Transverse colon (tissue), 4 donors: ENCODE results near the gene VWA7.

Source experiments
- EP300 ChIP-seq: sonication (generic); formaldehyde crosslinking; IDR thresholded peaks from one replicate; pipeline ENCODE4 v1.6.1; 2017; ENCODE audit warnings: antibody characterized with exemption, low read depth
- POLR2A ChIP-seq: fragments of 450-650 bp; IDR thresholded peaks from one replicate; pipeline ENCODE4 v1.6.1; 2016; ENCODE audit warnings: antibody characterized with exemption, mild to moderate bottlenecking, moderate library complexity
- POLR2AphosphoS5 ChIP-seq, 3 donors: sonication (generic); formaldehyde crosslinking; IDR thresholded peaks; one replicate each; pipeline ENCODE4 v1.6.1; 2016; ENCODE audit warnings: antibody characterized with exemption in 3 of 3
- TF ChIP-seq, protein P1 (sequence below), 5 experiments: fragments of 200-600 bp in 3 of 5; fragments of 450-650 bp in 2 of 5; sonication (generic) in 3 of 5; IDR thresholded peaks; 1 replicate in 2 of 5; 2 replicates in 3 of 5; pipeline ENCODE4 v1.5.1; 2016 to 2017; ENCODE audit warnings: antibody characterized with exemption in 5 of 5, inconsistent platforms in 3 of 5, mild to moderate bottlenecking in 2 of 5, moderate library complexity in 1 of 5

DNA sequence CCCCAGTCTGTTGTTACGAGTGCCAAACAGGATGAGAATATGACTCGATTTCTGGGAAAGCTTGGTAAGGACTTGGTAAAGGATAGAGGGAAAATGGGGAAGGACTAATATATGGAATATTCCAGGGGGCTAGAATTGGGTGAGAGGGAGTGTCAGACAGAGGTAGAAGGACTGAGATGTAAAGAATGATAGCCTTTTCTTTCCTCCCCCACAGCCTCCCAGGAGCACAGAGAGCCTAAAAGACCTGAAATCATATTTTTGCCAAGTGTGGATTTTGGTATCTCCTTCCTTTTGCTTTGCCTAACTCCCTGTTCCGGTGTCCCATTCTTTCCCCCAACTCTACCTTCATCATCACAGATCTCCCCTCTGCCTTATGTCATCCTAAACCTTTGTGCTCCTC lies 34.2 kb downstream of the VWA7 start:
- TF ChIP-seq POLR2A (no peak), EP300 (no peak), POLR2AphosphoS5 (IDR thresholded peaks at IDR 0.05) (no peak)
- TF ChIP-seq, protein P1, sequence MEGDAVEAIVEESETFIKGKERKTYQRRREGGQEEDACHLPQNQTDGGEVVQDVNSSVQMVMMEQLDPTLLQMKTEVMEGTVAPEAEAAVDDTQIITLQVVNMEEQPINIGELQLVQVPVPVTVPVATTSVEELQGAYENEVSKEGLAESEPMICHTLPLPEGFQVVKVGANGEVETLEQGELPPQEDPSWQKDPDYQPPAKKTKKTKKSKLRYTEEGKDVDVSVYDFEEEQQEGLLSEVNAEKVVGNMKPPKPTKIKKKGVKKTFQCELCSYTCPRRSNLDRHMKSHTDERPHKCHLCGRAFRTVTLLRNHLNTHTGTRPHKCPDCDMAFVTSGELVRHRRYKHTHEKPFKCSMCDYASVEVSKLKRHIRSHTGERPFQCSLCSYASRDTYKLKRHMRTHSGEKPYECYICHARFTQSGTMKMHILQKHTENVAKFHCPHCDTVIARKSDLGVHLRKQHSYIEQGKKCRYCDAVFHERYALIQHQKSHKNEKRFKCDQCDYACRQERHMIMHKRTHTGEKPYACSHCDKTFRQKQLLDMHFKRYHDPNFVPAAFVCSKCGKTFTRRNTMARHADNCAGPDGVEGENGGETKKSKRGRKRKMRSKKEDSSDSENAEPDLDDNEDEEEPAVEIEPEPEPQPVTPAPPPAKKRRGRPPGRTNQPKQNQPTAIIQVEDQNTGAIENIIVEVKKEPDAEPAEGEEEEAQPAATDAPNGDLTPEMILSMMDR (IDR thresholded peaks at IDR 0.05): no peak
